OCI-LY1 (cell line): Measurements from ENCODE around the gene IRX4.

Source experiments
- CTCF ChIP-seq: fragments of 200-600 bp; sonication (generic), shearing (Covaris generic); IDR thresholded peaks from 2 replicates; pipeline ENCODE4 v1.5.1; 2017; ENCODE audit warnings: mild to moderate bottlenecking, antibody characterized with exemption, low read length, moderate library complexity, mixed read lengths
- EZH2 ChIP-seq: fragments of 200-600 bp; sonication (generic), shearing (Covaris generic); IDR thresholded peaks from 2 replicates; pipeline ENCODE4 v1.8.0; 2017; ENCODE audit warnings: borderline replicate concordance, mixed run types, mild to moderate bottlenecking, antibody characterized with exemption, low read length, moderate library complexity, mixed read lengths

GRCh38 chr5:1840741-1841521, 41.8 kb downstream of the IRX4 start:
- TF ChIP-seq EZH2: no peak
- TF ChIP-seq CTCF: no peak
